Stimulated activated CD4-positive, alpha-beta T cell treated with anti-CD3 and anti-CD28 coated beads, Interleukin-12 subunit alpha, Interleukin-12 subunit beta, amount 100 ng/mL, for 24 hours (primary cell): Measurements from ENCODE around the gene PILRA.
"Not testable (repeated sequence)": the region's sequence is repeated elsewhere in the genome, so short reads cannot be mapped to it uniquely, and the experiment has no call there.

Experiments used
- DNase-seq, 2 experiments: peaks; one replicate each; pipeline ENCODE4 v3.0.0-alpha.2; 2020; ENCODE audit warnings: low read depth in 2 of 2

Gene PILRA

DNA sequence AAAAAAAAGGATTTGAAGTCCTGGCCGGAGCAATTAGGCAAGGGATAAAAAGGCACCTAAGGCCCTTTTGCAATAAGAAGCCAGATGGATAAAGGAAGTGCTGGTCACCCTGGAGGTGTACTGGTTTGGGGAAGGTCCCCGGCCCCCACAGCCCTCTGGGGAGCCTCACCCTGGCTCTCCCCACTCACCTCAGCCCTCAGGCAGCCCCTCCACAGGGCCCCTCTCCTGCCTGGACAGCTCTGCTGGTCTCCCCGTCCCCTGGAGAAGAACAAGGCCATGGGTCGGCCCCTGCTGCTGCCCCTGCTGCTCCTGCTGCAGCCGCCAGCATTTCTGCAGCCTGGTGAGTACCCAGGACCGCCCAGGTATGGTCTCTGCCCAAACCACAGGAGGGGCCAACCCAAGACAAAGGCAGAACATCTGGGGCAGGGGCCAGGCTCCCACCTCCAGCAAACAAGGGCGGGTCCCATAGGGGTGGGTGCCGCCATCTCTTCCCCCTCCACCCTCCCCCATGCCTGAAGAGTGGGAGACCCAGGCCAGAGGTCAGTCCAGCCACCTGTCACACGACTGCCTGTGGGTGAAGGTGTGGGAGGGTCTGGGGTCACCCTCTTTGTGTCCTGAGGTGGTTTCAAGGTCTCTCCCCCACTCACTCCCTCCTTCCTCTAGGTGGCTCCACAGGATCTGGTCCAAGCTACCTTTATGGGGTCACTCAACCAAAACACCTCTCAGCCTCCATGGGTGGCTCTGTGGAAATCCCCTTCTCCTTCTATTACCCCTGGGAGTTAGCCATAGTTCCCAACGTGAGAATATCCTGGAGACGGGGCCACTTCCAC, 15.0 kb upstream of the PILRA start, which contains the start of gene PILRB:
Gene PILRB (plus strand): TSS at position 91 of the 830 bp plus-strand sequence. CDS start 186 bp downstream, at position 277.
- no peak for DNase-seq

DNA sequence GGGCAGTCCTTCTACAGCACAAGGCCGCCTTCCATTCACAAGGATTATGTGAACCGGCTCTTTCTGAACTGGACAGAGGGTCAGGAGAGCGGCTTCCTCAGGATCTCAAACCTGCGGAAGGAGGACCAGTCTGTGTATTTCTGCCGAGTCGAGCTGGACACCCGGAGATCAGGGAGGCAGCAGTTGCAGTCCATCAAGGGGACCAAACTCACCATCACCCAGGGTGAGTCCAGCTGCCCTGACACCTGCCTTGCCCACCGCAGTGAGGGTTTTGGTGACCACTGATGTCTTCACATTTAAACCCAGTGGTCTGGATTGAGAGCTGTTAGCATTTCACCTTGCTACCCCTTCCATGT, 14.5 kb upstream of the PILRA start:
- DNase-seq: no peak

DNA sequence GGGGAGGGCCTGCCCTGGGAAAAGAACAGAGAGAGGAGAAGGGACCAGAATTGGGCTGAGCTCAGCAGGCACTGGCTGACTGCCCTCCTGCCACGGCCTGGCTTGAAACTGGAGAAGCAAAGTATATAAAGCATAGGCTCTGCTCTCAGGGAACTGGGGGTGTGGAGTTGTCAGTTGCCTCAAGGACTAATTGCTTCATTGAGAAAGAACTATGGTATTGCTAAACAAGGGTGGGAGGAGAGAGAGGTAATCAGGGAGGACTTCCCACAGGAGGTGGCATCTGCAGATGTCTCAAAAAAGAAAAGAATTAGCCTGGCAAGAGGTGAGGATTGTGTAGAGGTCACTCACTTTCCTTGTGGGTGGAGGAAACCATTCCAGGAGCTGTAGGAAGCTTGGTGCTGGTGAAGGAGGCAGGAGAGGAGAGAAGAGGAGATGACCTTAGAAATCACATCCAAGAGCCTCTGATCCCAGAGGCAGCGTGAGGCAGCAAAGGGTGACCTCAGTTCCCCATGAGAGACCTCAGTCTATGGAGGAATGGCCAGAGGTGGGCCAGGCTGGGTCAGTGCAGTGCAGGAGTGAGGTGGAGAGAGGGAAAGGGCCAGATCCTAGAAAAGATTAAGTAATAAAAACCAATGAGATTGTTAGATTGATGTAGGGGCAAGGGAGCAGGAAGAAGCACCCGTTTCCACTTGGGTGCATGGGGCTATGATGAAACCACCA, 13.0 kb upstream of the PILRA start:
- no peak for DNase-seq

DNA sequence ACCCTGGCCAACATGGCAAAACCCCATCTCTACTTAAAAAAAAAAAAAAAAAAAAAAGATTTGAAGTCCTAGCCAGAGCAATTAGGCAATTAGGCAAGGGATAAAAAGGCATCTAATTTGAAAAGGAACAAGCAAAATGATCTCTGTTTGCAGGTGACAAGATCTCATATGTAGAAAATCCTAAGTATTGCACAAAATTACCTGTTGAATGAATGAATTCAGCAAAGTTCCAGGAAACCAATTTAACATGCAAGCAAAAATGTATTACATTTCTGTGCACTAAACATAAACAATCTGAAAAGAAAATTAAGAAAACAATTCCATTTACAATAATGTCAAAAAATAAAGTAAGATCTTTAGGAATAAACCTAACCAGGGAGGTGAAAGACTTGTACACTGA, 10.2 kb upstream of the PILRA start:
- no peak for DNase-seq

DNA sequence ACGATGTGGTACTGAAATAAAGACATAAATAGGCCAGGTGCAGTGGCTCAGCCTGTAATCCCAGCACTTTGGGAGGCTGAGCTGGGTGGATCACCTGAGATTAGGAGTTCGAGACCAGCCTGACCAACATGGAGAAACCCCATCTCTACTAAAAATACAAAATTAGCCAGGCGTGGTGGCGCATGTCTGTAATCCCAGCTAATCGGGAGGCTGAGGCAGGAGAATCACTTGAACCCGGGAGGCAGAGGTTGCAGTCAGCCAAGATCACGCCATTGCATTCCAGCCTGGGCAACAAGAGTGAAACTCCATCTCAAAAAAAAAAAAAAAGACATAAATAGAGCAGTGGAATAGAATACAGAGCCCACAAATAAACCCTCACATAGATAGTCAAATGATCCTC, 9.5 kb upstream of the PILRA start:
- not testable (repeated sequence) for DNase-seq

DNA sequence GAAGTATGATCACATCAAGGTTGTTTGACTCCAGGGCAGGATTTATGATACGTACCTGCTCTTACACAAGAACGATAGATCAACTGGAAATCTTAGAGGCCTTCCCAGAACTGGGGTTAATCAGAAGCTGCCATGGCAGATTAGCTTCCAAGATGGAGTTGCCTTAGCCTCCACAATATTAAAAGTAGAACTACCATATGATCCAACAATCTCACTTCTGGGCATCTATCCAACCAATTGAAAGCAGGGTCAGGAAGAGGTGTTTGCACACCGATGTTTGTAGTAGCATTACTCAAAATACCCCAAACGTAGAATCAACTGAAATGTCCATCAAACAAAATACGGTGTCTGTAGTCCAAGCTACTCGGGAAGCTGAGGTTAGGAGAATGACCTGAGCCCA, 8.8 kb upstream of the PILRA start:
- DNase-seq: no peak

DNA sequence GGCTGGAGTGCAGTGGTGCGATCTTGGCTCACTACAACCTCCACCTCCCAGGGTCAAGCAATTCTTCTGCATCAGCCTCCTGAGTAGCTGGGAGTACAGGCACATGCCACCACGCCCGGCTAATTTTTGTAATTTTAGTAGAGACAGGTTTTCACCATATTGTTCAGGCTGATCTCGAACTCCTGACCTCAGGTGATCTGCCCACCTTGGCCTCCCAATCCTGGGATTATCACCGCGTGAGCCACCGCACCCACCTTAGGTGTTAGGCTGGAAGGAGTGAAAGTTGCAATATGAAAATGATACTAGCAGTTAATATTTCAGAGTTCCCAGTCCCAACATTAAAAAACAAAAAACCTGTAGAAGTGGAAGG, 7.3 kb upstream of the PILRA start:
- DNase-seq: not testable (repeated sequence)

DNA sequence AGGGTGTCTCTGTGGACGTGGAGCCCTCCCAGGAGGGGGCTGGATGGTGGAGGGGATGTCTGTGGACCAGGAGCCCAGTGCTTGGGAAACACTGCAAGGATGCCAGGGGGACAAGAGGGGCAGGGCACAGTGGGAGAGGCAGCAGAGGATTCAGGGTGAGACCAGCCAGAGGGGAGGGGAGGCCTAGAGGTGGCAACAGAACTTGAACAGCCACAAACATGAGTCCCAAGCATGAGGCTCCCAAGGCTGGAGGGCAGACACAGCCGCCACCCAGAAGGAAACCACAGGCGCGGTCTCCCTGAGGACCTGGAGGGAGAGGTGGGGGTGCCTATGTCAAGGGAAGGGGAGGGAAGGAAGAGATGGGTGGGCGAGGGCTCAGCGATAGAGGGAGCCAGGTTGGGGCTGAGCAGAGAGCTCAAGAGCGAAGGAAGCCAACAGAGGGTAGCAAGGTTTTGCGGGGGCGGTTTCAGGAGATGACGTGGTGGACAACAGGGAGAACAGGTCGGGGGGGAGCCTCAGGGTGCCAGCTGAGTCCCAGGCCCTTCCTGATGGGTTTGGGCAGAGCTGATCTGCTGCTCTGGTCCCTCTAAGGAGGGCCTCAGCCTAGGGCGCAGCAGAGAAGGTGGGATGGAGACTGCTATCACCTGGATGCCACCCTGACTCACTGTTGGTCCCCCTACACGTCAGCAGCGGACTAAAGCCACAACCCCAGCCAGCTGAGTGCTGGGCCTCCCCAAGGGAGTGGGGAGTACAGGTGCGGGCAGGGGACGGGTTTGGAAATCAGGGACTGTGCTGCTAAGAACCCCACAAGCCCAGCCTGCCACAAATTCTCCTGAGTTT, 6.7 kb upstream of the PILRA start:
- no peak for DNase-seq

DNA sequence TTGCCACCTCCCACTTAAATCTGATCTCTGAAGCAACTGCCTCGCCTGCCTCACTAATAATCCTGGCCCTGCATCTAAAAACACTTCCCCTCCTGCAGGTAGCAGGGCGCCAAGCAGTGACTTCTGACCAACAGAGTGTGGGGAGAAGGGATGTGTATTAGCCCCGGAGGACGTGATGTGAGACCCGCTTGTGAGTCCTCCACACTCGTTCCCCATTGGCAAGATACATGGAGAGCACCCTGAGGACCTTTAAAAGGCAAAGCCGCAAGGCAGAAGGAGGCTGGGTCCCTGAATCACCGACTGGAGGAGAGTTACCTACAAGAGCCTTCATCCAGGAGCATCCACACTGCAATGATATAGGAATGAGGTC, 6.1 kb upstream of the PILRA start:
- DNase-seq: no peak

DNA sequence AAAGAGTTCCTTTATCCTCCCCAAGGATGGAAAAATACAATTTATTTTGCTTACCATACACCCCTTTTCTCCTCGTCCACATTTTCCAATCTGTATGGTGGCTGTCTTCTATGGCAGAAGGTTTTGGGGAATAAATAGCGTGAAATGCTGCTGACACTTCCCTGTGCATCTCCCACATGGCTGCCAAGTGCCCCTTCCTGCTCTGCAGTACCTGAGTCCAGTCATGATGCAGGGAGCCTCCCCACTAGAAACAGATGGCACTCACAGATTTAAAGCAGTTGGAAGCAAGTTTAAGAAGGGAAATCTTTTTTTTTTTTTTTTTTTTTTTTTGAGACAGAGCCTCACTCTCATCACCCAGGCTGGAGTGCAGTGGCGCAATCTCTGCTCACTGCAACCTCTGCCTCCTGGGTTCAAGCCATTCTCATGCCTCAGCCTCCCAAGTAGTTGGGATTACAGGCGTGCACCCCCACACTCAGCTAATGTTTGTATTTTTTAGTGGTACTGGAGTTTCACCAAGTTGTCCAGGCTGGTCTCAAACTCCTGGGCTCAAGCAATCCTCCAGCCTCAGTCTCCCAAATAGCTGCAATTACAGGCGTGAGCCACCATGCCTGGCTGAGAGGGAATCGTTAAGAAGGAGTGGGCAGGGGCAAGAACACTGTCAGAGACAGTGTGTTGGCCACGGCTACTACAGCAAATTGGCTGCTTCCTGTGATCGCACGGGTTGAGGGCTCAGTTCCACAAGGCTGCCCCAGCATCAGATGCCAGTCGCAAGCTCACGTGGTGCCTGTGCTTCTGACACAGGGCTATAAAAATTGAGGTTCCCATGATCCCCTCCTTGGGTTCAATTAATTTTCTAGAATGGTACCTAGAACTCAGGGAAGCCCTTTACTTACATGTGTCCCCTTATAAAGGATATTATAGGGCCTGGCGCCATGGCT, 5.3 kb upstream of the PILRA start:
- DNase-seq: no peak

DNA sequence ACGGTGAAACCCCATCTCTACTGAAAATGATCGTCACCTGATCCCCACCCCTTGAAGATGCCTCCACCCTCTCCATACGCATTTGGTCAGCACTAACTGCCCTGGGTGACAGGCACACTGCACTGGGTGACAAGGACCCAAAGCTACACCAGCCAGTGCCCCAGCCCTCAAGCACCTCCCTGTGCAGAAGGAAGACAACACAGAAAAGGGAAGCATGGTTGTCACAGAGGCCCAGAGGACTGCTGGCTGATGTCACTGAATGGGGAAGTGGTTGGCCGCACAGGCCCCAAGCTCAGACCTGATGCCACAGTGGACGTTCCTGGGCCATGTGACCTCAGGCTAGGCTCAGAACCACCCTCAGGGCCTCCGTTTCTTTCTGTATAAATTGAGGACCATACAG, 4.2 kb upstream of the PILRA start:
- DNase-seq: no peak

DNA sequence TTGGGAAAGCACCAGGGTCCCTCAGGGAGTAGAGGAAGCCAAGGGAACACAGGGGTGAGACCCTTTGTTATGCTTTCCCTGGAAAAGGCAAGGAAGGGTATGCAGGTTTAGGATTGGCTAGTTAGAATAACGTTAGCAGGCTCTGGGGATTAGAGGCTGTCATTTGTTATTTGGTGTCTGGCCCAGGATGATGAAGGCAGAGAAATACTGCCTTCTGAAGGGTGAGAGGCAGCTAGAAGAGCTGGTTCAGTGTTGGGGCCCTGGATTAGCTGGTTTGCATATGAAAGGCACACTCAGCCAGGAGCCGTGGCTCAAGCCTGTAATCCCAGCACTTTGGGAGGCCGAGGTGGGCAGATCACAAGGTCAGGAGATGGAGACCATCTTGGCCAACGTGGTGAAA, 3.0 kb upstream of the PILRA start:
- DNase-seq: no peak

DNA sequence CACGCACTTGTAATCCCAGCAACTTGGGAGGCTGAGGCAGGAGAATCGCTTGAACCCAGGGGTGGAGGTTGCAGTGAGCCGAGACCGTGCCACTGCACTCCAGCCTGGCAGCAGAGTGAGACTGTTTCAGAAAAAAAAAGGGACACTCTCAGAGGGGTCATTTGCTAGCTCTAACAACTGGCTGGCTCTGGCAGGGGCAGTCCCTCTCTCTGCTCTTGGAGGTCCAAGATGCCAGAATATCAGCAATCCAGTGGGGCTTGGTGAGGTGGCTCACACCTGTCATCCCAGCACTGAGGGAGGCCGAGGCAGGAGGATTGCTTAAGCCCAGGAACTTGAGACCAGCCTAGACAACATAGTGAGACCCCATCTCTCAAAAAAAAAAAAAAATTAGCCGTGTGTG, 2.5 kb upstream of the PILRA start:
- no peak for DNase-seq

DNA sequence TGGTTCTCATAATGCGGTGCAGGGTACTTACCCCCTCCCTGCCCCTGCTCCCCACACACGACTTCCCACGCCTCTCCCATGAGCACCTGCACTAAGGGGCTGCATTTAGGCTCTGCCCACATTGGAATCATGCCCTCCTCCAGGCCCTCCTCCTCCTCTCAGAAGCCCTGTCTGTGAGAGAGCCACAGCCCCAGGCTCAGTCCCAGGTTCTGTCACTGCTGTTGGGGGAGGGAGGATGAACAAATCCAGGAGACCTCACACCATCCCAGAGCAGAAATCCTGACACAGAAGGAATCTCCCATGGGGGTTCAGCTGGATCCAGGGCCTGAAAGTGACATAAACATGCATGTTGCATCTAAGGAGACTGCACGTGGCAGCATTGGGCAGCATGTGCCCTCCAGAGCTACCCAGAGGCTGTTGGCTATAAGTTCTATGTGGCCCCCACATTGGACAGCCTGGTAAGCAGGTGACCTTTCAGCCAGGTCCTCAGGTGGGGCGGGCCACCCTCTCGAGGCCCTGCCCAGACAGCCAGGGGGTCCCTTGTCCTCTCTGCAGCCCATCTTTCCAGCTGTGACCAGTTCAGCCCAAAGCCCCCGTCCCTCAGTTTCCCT, 1.6 kb upstream of the PILRA start:
- no peak for DNase-seq

DNA sequence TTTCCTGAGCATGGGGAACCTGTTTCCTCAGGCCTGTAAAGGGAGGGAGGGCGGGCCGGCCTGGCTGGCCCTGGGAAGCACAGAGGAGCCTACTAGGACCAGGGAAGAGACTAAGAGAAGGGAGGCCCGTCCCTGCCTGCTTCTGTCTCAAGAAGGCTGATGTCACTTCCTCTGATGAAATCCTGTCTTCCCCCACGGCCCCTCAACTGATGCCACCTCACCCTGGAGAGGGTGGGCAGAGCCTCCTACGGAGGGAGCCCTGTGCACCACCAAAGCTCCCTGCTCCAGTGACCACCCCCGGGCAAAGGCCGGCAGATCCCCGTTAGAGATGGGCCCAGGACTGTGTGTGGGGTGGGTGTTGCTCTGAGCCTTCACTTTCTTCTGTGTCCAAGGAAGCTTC, 1.0 kb upstream of the PILRA start:
- no peak for DNase-seq

DNA sequence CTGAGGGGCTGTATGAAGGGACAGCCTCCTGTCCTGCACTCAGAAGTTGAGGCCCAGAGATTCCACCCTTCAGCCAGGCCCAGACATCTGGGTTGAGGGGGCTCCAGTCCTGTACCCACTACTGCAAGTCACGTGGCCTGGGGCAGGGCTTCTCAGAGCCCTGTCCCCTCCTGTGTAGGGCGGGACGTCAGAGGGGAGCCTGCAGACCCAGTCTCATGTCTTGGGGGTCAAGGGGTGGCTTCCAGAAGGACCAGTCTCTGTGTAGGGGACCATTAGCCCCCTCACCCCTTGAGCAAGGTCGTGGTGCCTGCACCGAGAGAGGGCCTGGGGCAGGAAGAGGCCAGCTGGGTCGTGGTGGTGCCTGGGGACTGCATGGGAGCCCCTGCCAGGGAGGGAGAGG, 593 bp upstream of the PILRA start:
- no peak for DNase-seq

DNA sequence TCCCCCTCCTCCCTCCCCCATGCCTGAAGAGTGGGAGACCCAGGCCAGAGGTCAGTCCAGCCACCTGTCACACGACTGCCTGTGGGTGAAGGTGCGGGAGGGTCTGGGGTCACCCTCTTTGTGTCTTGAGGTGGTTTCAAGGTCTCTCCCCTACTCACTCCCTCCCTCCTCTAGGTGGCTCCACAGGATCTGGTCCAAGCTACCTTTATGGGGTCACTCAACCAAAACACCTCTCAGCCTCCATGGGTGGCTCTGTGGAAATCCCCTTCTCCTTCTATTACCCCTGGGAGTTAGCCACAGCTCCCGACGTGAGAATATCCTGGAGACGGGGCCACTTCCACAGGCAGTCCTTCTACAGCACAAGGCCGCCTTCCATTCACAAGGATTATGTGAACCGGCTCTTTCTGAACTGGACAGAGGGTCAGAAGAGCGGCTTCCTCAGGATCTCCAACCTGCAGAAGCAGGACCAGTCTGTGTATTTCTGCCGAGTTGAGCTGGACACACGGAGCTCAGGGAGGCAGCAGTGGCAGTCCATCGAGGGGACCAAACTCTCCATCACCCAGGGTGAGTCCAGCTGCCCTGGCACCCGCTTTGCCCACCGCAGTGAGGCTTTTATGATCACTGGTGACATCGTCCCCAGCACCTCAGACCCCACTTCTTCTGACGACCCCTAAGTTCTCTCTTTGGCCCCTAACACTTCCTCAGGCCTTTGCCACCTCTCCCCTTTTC, 747 bp downstream of the PILRA start:
- DNase-seq: not testable (repeated sequence)

DNA sequence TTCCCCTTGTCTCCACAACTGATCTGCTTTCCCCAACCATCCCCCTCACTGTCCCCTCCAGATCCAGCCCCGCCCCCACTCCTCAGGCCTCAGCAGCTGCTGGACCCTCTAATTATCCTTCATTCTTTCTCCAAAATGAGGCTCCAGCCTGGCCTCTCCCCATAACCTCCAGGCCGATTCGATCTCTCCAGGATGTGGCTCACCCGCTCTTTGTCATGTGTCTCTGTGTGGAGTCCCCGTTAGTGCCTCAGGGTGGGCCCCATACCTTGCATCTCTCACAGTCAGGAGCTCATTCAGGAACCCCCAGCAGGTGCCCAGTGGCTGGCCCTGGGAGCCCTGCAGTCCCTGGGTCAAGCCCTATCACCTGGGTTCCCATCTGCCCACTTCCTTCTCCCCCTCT, 1.3 kb downstream of the PILRA start:
- DNase-seq: no peak

DNA sequence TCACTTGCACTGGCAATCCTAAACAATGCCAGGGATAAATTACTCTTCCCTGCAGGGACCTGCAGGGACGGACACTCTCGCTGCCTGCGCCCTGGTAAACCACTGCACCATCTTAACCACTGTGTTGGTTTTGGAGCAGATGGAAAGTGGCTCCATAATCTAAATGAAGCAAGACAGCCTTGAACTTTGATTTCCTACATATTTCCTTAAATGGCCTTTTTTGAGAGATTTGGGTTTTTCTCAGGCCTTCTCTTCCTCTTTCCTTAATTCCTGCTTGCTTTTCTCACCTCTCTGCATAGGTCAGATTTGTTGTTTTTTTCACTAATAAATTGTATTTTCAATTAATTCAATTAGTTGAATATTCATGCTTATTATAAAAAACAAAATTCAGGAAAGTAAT, 2.8 kb downstream of the PILRA start:
- no peak for DNase-seq

DNA sequence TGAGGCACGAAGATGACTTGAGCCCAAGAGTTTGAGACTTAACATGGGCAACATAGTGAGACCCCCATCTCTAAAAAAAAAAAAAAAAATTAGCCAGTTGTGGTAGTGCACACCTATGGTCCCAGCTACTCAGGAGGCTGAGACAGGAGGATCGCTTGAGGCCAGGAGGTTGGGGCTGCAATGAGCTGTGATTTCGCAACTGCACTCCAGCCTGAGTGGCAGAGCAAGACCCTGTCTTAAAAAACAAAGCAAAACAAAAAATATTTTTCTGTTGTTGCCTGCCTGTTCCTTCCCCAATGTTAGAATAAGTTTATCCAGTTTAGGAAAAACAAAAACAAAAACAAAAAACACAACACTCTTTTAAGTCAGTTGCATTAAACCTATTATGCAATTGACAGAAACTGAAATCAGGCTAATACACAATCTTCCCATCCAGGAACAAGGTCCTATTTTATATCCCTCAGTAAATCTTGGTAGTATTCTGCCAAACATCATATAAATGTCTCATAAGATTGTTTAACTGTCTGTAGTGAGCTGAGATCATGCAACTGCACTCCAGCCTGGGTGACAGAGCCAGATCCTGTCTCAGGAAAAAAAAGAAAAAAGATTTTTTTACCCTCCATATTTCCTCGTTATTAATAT, 4.9 kb downstream of the PILRA start:
- DNase-seq: no peak
